HCT116 (cell line): Measurements from ENCODE around the gene ABCA3.

Source experiments
- ATF3 ChIP-seq: IDR thresholded peaks from 2 replicates; pipeline ENCODE4 v1.6.1; 2012
- CEBPB ChIP-seq: IDR thresholded peaks from 2 replicates; pipeline ENCODE4 v1.6.1; 2012; ENCODE audit warnings: low read depth
- CTCF ChIP-seq, 3 experiments: fragments of 200-600 bp in 1 of 3; sonication (generic) in 1 of 3; IDR thresholded peaks in 2 of 3; conservative IDR thresholded peaks in 1 of 3; 2 replicates each; pipeline ENCODE4 v1.5.1; 2012 to 2017; ENCODE audit warnings: low read depth in 2 of 3, low read length in 2 of 3, antibody characterized with exemption in 1 of 3, borderline replicate concordance in 1 of 3, control low read depth in 1 of 3, mild to moderate bottlenecking in 1 of 3, mixed read lengths in 1 of 3, mixed run types in 1 of 3, moderate library complexity in 1 of 3; ENCODE audit not compliant: insufficient read depth in 1 of 3
- POLR2A ChIP-seq: IDR thresholded peaks from 2 replicates; pipeline ENCODE4 v1.7.0; 2011; ENCODE audit warnings: borderline replicate concordance; ENCODE audit not compliant: insufficient read depth, insufficient read length; ENCODE audit errors: extremely low read depth

GRCh38 chr16:2251296-2252111, 89.0 kb downstream of the ABCA3 start, which contains the start of gene ECI1:
- no peak for TF ChIP-seq CEBPB
- TF ChIP-seq POLR2A, result peak; percentile 87
- no peak; the same call in 1 of the 2 replicates for TF ChIP-seq ATF3
- TF ChIP-seq CTCF (IDR thresholded peaks at IDR 0.05 in 2 of 3, conservative IDR thresholded peaks at IDR 0.05 in 1 of 3; ENCODE audit: borderline replicate concordance in 1 of 3, insufficient read depth in 1 of 3, low read depth in 2 of 3, low read length in 2 of 3), result peak; percentile 43 to 59 (median 49); a peak in 5 of 6 replicates
